Adrenal gland (tissue), 12 donors: ENCODE measurements around the gene RRM2. TPM values are rescaled to one million over a fixed set of nuclear protein-coding genes. Genes with fewer than 3 reads are reported as not detected.
A peak's percentile ranks its signal among the peaks of the same experiment; 100 is the strongest.

Experiments
- DNase-seq, 7 donors: peaks; one replicate each; pipeline ENCODE4 v3.0.0-alpha.2; 2019 to 2020
- H3K27ac ChIP-seq, 5 donors: fragments of 200-600 bp; sonication (generic) in 4 of 5; 1 replicate in 3 of 5; 2 replicates in 2 of 5; pipeline versions ENCODE4 v1.5.1 to v1.8.0; 2016 to 2020; ENCODE audit warnings: mild to moderate bottlenecking in 1 of 5
- H3K27me3 ChIP-seq: fragments of 200-600 bp; 2 replicates; pipeline ENCODE4 v1.8.0; 2021
- H3K36me3 ChIP-seq, 2 donors: fragments of 200-600 bp; replicated peaks in 1 of 2; 1 replicate in 1 of 2; 2 replicates in 1 of 2; pipeline versions ENCODE4 v1.5.1 to v1.8.0; 2018 to 2022
- H3K4me1 ChIP-seq, 2 donors: fragments of 200-600 bp; replicated peaks in 1 of 2; 1 replicate in 1 of 2; 2 replicates in 1 of 2; pipeline versions ENCODE4 v1.5.1 to v1.8.0; 2018 to 2021
- H3K4me3 ChIP-seq, 4 donors: fragments of 200-600 bp; sonication (generic) in 3 of 4; one replicate each; pipeline ENCODE4 v1.5.1; 2016 to 2018
- H3K9me3 ChIP-seq, 3 donors: fragments of 200-600 bp; sonication (generic) in 1 of 3; replicated peaks in 1 of 3; 1 replicate in 2 of 3; 2 replicates in 1 of 3; pipeline versions ENCODE4 v1.5.1 to v1.8.0; 2016 to 2021
- CTCF ChIP-seq, 6 experiments: fragments of 450-650 bp in 4 of 6; fragments of 200-600 bp in 2 of 6; sonication (generic) in 1 of 6; IDR thresholded peaks; 1 replicate in 5 of 6; 2 replicates in 1 of 6; pipeline versions ENCODE4 v1.5.1 to v1.8.0; 2016 to 2021; ENCODE audit warnings: antibody characterized with exemption in 6 of 6, mild to moderate bottlenecking in 2 of 6, moderate library complexity in 1 of 6
- POLR2A ChIP-seq, 2 donors: fragments of 450-650 bp; IDR thresholded peaks; one replicate each; pipeline ENCODE4 v1.6.1; 2017; ENCODE audit warnings: antibody characterized with exemption in 2 of 2, mild to moderate bottlenecking in 2 of 2, moderate library complexity in 1 of 2
- WGBS, 4 donors: extraction: QIAGEN DNeasy Blood & Tissue Kit in 2 of 4; methylation state at CpG; one replicate each; pipeline versions ENCODE4 v1.1.5 to v1.1.7; 2013 to 2017; 5-methylcytosine and 5-hydroxymethylcytosine counted together
- intact Hi-C, 2 donors: fragments of 100-400 bp; cut with DNase I; formaldehyde crosslinking; loops; one replicate each; pipeline versions ENCODE4 v1.14.1 to v1.15.0; 2022 to 2023
- polyA plus RNA-seq, 3 donors: library from polyadenylated mRNA; stranded (reverse); fragments of 200-250 nt in 2 of 3; fragments of 350-450 nt in 1 of 3; fragmentation: Illumina TruSeq in 1 of 3; extraction: RNeasy Lipid Tissue Mini Kit (QIAGEN cat#74804) in 1 of 3; gene quantifications; one replicate each; pipeline ENCODE4 v1.2.3, GENCODE V29; 2013 to 2014
- total RNA-seq, 9 donors: library from RNA; depleted of rRNA in 4 of 9; stranded (reverse); fragments of >200 nt in 4 of 9; fragments of 120-200 nt in 1 of 9; fragmentation: NEBNext Ultra II Directional in 1 of 9; extraction: Animal tissue kit (Norgen Biotek cat#: 25700) in 1 of 9; gene quantifications; one replicate each; pipeline versions ENCODE4 v1.1.0 to v1.2.4, GENCODE V29; 2013 to 2023
- donor health status: healthy with polysubstance abuse.
- donor health status: Bipolar disorder and iron deficiency.
- donor health status: DM: yes; HTN: yes; CAD: no.
- donor health status: DM: no; HTN: no; CAD: no.
- donor health status: DM: no; HTN: no; CAD: no.
- donor health status: DM: yes; HTN: yes; CAD: no.

The RRM2 gene
- total and polyA plus RNA-seq, 12 donors: 0.67 to 22.3 (median 3.8) TPM

- 33 to 47% (median 39%) methylated on average over 9 to 12 of the region's 12 CpGs for WGBS, 4 donors
- intact Hi-C loops: no loop called here
- Histone ChIP-seq H3K9me3 (no peaks in the 10 kb centered on the region), H3K36me3 (no peaks in the 10 kb centered on the region), H3K4me1 (peaks cover 0 to 15% of the 10 kb centered on the region in 2 donors), H3K27me3 (peaks cover 38% of the 10 kb centered on the region), H3K4me3 (peak overlapping the region in 1 of 4 donors; percentile 83), H3K27ac (peak overlapping the region in 2 of 5 donors; percentile 34 to 80)
- DNase-seq: peak in 1 of 7 donors; percentile 39
- TF ChIP-seq POLR2A (IDR thresholded peaks at IDR 0.05): peak in 1 of 2 donors; percentile 6
- no peak for TF ChIP-seq CTCF (IDR thresholded peaks at IDR 0.05)
Measured at GRCh38 chr2:10078704-10079265, 43.8 kb upstream of the RRM2 start.

GRCh38 chr2:10079266-10079869 lies 43.2 kb upstream of the RRM2 start:
- no peaks in the 10 kb centered on the region for H3K9me3 ChIP-seq
- peak overlapping the region in 2 of 4 donors; percentile 7 to 83 for H3K4me3 ChIP-seq
- intact Hi-C loops: no loop called here
- peak overlapping the region in 3 of 5 donors; percentile 12 to 80 (median 34) for H3K27ac ChIP-seq
- no peaks in the 10 kb centered on the region for H3K36me3 ChIP-seq
- peaks cover 0 to 15% of the 10 kb centered on the region in 2 donors for H3K4me1 ChIP-seq
- peak in 1 of 2 donors; percentile 1 for TF ChIP-seq POLR2A (IDR thresholded peaks at IDR 0.05)
- TF ChIP-seq CTCF (IDR thresholded peaks at IDR 0.05): peak in 1 of 6 experiments; percentile 2
- DNase-seq: peak in 4 of 7 donors; percentile 34 to 60 (median 44)
- H3K27me3 ChIP-seq: peaks cover 39% of the 10 kb centered on the region
- 1 to 5% (median 2%) methylated on average over 13 to 52 of the region's 53 CpGs for WGBS, 4 donors

DNA sequence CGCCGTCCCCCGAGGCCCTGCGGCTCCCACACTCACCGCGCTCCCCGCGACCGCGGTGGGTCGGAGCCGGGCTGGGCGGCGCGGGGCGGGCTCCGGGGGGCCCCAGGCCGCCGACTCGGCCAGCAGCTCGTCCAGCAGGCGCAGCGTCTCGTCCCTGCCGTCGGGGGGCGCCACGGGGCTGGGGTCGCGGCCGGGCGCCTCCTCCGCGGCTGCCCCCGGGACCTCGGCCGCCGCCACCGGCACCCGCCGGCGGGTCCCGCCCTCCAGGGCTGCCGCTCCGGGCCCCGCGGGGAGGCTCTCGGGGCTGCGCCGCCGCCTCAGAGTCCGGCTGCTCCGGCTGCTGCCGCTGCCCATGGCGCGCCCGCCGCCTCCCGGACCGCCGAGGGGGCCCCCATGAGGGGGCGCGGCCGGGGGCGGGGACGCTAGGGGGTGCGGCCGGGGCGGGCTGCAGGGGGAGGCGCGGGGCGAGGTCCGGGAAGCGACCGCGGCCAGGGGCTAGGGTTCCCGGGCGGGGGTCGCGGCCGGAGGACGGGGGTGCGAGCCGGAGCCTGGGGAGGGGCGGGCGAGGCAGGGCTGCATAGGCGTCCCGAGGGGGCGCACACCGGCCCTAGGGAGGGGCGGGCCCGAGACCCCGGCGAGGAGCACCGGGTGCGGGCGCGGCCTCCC lies 42.5 kb upstream of the RRM2 start, which contains the start of gene CYS1:
TSS of gene CYS1 (minus strand) at position 542 of the 666 bp plus-strand sequence. CDS start at position 354, 188 bp downstream.
- Histone ChIP-seq H3K36me3 (no peaks in the 10 kb centered on the region), H3K4me3 (peak within 1 kb of the TSS in 2 of 4 donors; percentile 7 to 83), H3K27me3 (peaks cover 39% of the 10 kb centered on the region), H3K9me3 (no peaks in the 10 kb centered on the region), H3K27ac (peak within 1 kb of the TSS in 3 of 5 donors; percentile 12 to 80 (median 34)), H3K4me1 (peaks cover 0 to 15% of the 10 kb centered on the region in 2 donors)
- TF ChIP-seq CTCF (IDR thresholded peaks at IDR 0.05): peak in 1 of 6 experiments; percentile 36
- no peak for TF ChIP-seq POLR2A (IDR thresholded peaks at IDR 0.05)
- intact Hi-C loops: no loop called here
- DNase-seq: no peak
- WGBS, 4 donors: 0 to 1% (median 0%) methylated on average over 4 to 95 of the region's 98 CpGs; no CpG with 5 or more reads in 1 of the 4 donors
